CMK (cell line): ENCODE results near the gene RARRES2.
"Not testable (repeated sequence)": the region's sequence is repeated elsewhere in the genome, so short reads cannot be mapped to it uniquely, and the experiment has no call there.

Experiments
- DNase-seq: peaks from one replicate; pipeline ENCODE4 v3.0.0-alpha.2; 2010; ENCODE audit warnings: low read depth

The RARRES2 gene

GRCh38 chr7:150317748-150318444 lies 23.5 kb downstream of the RARRES2 start:
- DNase-seq = no peak

DNA sequence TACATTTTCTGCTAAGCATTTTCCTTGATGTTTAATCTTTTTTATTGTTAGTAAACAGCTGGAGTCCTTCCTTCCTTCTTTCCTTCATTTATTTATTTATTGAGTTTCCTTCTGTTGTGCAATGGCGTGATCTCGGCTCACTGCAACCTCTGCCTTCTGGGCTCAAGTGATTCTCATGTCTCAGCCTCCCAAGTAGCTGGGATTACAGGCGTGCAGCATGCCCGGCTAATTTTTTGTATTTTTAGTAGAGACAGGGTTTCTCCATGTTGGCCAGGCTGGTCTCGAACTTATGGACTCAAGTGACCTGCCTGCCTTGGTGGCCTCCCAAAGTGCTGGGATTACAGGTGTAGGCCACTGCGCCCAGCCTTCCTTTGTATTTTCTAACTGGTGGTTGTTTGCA lies 24.4 kb downstream of the RARRES2 start:
- not testable (repeated sequence) for DNase-seq

DNA sequence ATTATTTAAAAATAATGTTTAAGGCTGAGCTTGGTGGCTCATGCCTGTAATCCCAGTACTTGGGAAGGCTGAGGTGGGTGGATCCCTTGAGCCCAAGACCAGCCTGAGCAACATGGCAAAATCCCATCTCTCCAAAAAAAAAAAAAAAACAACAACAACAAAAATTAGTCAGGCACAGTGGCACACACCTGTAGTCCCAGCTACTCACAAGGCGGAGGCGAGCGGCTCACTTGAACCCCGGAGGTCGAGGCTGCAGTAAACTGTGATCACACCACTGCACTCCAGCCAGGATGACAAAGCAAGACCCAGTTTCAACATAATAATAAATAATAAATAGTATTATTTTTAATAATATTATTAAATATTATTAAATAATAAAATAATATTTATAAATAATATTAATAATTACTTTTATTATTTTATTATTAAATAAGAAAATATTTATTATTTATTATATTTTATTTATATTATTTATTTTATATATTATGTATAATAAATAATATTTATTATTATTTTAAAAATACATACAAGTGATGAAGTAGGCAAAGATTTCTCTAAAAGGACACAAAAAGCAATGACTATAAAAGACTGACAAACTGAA lies 26.7 kb downstream of the RARRES2 start:
- no peak for DNase-seq

DNA sequence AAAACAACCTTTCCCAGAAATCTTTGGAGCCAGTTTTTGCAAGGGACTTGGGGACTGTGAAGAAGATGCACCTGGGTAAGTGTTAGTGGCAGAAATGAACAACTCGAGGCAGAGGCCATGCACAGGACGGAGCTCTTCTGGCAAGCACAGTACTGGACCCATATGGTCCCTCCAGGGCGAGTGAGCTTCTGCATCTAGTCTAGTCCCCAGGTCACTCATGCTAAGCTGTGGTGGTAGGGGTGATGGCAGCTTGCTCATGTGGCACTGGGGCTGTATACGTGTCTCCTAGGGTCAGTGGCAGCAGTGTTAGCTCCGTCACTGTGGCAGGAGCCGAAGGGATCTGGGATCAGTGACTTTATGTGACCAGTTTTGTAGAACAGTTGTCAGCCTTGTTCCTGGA lies 27.6 kb downstream of the RARRES2 start:
- DNase-seq = no peak

DNA sequence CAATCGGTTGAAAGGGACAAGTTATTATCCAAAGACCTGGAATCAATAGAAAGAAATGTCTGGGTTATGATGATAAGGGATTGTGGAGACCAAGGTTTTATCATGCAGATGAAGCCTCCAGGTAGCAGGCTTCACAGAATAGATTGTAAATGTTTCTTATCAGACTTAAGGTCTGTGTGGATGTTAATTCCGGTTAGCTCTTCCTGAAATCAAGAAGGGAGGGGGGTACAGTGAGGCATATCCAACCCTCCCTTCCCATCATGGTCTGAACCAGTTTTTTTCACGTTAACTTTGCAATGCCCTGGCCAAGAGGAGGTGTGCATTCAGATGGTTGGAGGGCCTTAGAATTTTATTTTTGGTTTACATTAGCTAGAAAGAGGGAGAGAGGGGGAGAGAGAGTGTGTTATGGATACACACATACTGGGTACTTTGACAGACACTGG lies 28.0 kb downstream of the RARRES2 start:
- no peak for DNase-seq

DNA sequence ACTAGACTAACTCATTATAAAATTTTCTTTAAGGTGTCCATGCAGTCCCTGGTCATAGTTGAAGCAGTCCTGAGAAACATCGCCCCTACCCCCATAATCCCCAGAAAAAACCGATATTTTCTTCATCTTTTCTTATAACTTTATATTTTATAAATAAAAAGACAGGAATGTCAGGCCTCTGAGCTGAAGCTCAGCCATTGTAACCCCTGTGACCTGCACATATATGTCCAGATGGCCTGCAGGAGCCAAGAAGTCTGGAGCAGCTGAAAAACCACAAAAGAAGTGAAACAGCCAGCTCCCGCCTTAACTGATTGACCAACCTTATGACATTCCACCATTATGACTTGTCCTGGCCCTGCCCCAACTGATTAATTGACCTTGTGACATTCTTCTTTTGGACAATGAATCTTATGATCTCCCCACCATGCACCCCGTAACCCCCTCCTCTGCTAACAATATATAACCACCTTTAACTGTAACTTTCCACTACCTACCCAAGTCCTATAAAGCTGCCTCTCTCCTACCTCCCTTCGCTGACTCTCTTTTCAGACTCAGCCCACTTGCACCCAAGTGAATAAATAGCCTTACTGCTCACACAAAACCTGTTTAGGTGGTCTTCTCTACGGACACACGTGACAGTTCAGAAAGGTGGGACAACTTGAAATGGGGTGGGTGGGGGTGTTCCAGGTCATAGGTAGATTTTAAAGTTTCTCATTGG lies 28.6 kb downstream of the RARRES2 start:
- not testable (repeated sequence) for DNase-seq

DNA sequence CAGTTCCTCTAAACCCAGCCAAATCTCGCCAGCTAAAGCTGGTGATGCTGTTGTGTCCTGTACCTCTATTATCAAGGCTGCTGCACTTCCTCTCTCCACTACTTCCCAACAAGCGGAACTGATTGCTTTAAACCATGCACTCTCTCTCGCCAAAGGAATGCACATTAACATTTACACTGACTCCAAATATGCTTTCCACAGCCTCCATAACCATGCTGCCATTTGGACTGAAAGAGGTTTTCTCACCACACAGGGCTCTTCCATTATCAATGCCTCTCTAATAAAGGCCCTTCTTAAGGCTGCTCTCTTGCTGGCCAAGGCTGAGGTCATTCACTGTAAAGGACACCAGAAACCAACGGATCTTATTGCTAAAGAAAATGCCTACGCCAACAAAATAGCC lies 29.7 kb downstream of the RARRES2 start:
- no peak for DNase-seq

DNA sequence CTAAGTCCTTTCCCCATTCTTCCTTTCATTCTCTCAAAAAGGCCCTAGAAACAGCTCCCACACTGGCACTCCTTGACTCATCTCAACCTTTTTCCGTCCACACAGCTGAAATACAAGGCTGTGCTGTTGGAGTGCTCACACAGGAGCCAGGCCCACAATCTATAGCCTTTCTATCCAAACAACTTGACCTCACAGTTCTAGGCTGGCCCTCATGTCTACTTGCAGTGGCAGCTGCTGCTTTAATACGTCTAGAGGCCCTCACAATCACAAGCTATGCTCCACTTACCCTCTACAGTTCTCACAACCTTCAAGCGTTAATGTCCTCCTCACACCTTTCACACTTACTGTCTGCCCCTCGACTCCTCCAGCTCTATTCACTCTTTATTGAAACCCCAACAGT lies 30.3 kb downstream of the RARRES2 start:
- no peak for DNase-seq

DNA sequence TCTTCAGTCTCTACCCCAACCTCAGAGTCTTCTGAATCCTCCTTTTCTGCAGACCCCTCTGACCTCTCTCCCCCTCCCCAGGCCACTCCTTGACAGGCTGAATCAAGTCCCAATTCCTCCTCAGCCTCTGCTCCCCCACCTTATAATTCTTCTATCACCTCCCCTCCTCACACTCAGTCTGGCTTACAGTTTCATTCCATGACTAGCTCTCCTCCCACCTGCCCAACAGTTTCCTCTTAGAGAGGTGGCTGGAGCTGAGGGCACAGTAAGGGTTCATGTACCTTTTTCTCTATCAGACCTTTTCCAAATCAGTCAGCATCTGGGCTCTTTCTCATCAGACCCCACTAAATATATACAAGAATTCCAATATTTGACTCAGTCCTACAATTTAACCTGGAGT lies 32.9 kb downstream of the RARRES2 start:
- DNase-seq = no peak

DNA sequence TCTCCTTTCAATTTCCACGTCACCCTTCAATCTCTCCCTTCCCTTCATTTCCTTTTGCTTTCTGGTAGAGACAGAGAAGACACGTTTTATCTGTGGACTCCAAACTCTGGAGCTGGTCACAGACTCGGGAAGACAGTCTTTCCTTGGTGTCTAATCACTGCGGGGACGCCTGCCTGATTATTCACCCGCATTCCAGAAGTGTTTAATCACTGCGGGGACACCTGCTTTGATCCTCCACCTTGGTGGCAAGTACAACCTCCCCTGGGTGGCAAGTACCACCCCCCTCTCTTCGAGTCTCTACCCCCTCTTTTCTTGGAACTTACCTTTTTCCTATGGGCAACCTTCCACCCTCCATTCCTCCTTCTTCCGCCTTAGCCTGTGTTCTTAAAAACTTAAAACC lies 33.5 kb downstream of the RARRES2 start:
- no peak for DNase-seq

DNA sequence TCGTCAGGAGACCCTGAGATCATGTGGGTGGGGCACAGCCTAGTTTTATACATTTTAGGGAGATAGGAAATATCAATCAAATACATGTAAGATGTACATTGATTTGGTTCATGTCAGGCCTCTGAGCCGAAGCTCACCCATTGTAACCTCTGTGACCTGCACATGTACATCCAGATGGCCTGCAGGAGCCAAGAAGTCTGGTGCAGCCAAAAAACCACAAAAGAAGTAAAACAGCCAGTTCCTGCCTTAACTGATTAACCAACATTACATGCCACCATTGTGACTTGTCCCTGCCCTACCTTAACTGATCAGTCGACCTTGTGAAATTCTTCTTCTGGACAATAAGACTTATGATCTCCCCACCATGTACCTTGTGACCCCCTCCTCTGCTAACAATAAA lies 34.3 kb downstream of the RARRES2 start:
- DNase-seq = no peak

- DNase-seq = not testable (repeated sequence)
These were observed 35.1 kb downstream of the RARRES2 start for GRCh38 chr7:150306377-150306776.

DNA sequence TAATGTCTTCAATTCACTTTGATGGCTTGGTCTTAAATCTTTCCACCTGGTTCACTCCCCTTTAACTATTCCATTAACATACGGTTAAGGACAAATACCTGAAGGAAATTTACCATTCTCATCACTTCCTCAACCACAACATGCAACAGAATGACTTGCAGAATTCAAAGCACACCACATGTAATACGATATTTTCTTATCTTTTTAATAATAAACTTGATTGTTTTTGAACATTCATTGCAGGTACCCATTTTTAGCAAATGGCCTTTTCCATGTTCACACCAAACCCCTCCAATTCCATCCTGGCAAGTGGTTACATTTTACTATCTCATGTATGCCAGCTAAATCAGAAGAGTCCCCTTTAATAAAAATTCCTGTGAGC lies 35.5 kb downstream of the RARRES2 start:
- not testable (repeated sequence) for DNase-seq

DNA sequence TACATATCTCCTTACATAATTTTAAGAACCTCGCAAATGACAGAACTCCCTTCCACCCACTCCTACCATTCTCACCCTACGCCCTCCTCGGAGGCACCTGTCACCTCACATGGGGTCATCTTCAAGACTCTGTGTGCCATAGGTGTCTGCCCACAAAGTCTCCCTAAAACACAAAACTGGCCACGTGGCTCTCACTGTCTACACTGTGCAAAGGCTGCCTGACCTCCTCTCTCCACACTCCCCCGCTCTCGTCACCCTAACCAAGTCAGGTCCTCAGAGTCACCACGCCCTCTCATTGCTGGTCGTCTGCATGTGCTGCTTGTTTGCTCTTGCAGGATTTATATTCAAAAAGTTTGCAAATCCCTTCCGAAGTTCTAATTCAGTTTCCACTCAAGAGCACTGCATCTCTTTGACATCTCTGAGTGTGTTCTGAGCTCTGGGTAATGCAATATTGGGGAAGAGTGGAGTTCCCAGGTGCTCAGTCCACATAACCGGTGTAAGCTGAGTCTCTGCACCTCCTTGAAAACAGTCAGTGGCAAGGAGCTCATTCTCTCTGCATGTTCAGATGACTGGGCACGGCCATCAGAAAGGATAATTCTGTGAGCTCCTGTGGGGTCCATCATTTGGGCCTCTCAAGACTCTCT lies 36.0 kb downstream of the RARRES2 start:
- DNase-seq = not testable (repeated sequence)

DNA sequence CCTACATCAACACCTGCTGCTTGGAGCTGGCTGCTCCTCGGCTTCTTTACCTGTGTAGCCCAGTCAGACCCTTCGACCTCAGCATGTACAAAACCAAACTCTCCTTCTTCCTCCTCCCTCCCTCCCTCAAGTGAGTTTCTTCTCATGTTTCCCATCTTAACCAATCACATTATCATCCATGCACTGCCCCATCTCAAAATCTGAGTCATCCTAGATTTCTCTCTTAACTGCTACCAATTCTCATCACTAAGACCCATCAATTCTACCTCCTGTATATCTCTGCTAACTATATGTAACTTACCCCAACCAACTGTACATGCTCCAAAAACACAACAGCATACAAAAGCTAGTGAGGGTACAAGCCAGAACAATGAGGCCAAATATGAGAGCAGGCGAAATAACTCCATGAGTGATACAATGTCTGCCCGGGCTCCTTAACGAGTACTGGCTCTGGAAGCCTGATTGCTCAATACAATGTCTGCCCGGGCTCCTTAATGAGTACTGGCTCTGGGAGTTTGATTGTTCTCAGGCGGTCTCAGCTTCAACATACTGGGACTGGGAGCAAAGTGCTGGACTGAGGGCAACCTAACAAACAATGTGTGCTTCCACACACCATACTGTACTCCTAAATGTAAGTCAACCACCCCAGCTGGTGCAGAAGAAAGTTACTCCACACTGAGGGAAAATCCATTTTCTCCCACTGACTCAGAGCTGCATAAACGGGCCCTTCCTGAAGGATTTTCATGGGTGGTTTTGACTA lies 36.8 kb downstream of the RARRES2 start:
- not testable (repeated sequence) for DNase-seq

- not testable (repeated sequence) for DNase-seq
These were observed 38.5 kb downstream of the RARRES2 start for GRCh38 chr7:150302908-150303310.

DNA sequence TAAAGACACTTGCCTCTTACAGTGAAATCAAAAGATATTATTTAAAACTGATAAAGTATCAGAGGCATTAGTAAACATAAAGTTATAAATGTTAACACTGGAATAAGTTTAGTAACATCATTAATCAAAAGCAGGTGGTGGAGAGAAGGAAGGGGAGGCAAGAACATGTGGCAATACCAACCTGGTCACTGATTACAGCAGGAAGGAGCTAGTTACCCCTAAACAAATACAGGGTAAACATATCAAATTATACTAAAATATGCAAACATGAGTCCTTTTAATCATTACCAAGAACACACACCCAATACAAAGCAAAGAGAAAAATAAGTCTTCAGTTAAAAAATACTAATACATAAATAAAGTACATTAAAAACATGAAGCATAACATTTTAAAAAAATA lies 43.5 kb downstream of the RARRES2 start:
- not testable (repeated sequence) for DNase-seq

GRCh38 chr7:150296802-150297201 lies 44.6 kb downstream of the RARRES2 start:
- not testable (repeated sequence) for DNase-seq

DNA sequence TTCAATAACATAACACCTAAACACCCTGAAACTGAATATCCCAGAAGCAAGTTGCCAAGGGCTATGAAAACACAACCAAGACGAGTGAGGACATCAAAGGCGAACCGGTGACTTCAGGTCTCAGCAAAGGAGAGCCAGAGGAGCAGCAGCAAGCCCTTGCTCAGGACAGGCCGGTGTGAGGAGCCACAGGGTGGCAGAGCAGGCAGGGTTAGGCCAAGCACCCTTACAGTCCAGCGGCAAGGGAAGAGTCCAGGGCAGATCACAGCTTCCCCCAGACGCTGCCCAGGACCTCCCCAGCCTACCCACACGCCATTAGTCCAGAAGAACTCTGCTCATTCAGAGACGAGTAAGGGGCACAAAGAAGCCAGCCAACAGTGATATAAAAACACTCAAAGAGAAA lies 45.8 kb downstream of the RARRES2 start:
- DNase-seq = not testable (repeated sequence)

- DNase-seq = not testable (repeated sequence)
These were observed 46.4 kb downstream of the RARRES2 start for GRCh38 chr7:150295027-150295426.

DNA sequence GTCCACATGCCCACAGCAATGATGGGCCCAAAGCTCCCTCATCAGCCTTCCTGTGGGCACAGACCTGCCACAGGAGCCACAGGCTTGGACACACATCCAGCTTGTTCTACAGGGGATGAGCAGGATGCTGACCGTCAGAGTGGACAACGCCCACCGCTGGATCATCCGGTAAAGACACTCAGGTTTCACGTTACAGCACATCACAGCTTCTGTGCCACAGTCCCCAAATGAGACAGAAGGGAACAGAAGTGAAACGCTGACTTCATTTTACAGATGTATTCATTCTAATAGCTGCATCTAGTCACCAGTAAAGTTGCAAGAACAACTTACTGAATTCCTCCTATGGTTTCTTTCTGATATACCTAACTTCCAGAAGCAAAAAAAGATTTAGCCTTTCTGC lies 51.1 kb downstream of the RARRES2 start:
- DNase-seq = not testable (repeated sequence)

DNA sequence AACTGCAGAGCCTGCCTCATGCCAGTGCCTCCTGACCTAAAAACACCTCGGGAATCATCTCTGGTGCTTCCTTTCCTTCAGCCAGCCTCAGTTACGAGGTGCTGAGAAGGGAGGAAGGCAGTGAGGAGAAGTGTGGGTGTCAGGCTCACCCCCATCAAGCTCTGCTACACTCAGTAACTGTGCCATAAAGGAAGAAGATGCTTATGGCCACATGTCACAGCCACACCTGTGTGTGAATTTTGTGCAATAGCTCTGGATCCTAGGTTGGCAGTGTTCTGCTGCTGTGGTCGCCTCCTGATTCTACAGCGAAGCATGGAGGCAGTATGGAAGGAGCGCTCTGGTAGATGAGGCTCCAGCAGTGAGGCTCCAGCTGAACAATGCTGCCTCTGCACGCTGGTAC lies 52.6 kb downstream of the RARRES2 start:
- not testable (repeated sequence) for DNase-seq
